Occipital lobe (tissue), 2 donors: ENCODE measurements around the gene ADD1. TPM values are rescaled to one million over a fixed set of nuclear protein-coding genes. Genes with fewer than 3 reads are reported as not detected.
"Not testable (repeated sequence)": the region's sequence is repeated elsewhere in the genome, so short reads cannot be mapped to it uniquely, and the experiment has no call there.

Source experiments
- DNase-seq: peaks from one replicate; lab custom pipeline; 2025; lab: John Stamatoyannopoulos, UW
- total RNA-seq: library from RNA; depleted of rRNA; stranded (reverse); fragments of >200 nt; gene quantifications from one replicate; pipeline ENCODE4 v1.2.3, GENCODE V29; 2014

ADD1 gene
- total RNA-seq, 1 donor from 2014 or later = 166 TPM

DNA sequence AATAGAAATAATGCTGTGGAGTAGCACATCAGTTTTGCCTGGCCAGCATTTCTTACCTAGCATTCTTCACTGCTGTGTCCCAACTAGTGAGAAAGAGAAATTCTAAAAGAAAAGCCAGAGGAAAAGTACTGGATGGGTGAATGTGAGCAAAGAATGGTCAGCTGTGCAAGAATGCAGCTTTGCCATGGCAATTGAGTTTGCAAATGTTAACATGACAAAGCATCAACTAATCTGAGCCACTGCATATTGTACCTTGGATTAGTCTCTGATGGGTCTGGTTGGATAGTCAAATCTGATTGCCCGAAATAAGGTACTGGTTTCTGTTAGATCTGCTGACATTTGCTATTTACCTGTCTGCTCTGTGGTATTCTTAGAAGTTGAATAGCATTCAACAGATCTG, 38.7 kb downstream of the ADD1 start:
- no peak for DNase-seq

DNA sequence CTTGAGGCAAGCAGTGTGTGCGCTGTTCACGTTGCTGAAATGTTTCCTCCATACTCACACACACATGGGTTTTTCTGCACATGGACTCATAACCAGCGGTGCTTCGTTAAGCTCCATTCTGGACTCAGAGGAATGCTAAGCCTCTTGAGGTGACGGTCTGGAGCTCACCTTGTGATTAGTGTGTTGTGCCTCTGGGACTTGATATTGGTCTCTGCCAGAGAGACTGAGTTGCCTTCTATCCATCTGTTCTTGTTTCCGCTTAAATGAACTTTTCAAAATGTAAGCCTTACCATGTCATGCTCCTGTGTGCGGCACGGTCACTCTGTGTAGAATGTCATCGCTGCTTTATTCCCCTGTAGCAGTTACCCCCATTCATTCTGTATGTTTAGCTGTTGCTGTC, 42.5 kb downstream of the ADD1 start:
- no peak for DNase-seq

DNA sequence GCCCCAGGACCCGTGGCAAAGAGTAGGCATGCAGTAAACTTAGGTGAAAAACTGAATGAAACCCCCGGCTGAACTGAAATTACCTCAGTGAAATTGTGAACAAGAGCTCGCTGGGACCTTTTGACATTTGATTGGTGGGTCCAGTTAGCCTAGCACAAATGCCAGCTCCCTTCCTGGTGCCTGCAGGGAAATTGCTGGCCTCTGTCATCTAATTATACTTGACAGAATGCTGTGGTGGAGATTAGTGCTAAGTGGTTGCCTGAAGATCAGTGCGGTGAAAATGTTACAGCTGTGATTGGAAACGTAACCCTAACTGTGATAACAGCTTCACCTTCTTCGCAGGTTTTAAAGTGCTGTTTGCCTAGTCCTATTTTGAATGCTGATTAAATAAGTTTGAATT, 43.0 kb downstream of the ADD1 start:
- DNase-seq = no peak

DNA sequence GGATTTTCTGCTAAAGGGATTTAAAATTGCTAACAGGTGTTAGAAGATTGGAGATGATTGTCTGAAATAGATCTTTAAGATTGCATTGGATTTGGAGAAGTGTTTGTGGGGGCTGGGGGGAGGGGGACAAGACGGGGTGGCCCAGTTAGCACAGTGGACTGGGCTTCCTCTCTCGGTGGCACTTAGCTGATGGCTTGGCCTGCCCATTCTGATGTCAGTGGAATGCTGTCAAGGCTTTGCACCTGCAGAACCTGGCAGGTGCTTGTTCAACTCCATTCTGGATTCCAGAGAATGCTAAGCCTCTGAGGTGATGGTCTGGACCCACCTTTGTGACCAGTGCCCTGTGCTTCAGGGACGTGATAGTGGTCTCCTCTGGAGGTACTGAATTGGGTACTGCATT, 43.7 kb downstream of the ADD1 start:
- no peak for DNase-seq

DNA sequence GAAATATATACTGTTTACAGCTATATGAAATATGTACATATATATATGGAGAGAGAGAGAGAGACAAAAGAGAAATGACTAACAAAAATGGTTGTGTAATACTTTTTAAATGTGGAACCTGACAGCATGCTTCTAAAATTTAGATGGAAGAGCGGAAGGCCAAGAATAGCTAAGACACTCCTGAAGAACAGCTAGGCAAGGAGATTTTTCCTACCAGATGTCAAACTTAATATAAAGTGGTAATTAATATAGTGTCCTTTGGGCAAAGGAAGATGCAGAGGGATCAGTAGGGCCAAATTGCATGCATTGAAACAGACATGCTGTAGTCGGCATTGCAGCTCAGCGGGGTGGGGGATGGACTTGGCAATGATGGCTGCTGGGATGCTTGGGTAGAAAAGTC, 45.2 kb downstream of the ADD1 start:
- DNase-seq = no peak

DNA sequence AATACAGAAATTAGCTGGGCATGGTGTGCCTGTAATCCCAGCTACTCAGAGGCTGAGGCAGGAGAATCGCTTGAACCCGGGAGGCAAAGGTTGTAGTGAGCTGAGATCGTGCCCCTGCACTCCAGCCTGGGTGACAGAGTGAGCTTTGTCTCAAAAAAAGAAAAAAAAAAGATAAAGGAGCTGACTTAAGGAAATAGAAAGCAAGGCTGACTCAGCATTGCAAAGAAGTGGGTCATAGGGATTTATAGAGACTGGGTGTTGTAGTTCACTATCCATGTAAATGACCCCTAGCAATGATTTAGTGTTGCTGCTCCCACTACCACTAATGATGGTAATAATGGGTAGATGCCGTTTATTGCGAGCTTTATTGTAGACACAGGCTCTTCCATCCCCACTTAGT, 47.6 kb downstream of the ADD1 start:
- DNase-seq = no peak

DNA sequence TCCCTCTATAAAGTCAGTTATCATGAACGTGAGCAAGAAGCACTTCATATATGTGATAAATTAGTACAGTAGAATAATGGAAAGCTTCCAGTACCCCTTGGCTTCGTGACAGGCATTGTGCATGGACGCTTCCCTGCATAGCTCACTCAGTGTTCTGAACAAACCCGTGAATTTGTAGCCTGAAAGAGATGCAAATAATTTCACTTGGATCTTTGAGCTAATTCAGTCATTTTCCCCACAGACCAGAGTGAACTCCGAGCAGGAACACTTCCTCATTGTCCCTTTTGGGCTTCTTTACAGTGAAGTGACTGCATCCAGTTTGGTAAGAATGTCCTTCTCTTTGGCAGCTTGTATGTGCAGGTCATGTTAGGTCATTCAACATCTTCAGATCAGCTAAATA, 50.1 kb downstream of the ADD1 start:
- no peak for DNase-seq

DNA sequence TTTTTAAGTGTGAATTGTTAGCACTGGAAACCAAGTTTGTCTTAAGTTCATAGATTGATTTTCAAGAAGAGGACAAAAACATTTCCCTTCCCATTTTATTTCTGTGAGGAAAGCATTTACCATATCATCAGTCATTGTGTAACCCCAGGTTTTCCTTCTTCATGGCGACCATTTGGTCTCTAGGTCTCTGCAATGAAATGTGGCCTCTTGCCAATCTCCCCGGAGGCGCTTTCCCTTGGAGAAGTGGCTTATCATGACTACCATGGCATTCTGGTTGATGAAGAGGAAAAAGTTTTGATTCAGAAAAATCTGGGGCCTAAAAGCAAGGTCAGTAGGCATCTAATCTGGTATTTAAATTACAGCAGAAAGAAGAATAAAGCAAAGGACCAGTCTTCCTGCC, 54.4 kb downstream of the ADD1 start:
- DNase-seq = no peak

DNA sequence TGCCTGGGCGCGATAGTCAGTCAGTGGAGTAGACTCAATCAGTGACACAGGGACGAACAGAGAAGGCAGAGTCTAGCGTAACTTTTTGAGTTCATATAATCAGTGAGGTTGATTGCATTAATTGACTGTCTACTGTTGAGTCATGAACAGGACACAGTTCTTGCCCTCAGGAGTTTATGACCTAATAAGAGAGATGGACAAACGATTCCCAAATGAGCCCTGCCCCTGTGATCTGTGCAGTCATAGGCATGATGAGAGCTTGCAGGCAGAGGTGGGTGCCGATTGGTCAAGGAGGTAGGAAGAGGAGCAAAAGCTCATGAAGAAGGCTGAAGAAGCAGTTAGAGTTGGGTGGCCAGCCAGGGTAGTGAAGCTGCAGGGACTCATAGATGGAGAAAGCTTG, 57.1 kb downstream of the ADD1 start:
- no peak for DNase-seq

DNA sequence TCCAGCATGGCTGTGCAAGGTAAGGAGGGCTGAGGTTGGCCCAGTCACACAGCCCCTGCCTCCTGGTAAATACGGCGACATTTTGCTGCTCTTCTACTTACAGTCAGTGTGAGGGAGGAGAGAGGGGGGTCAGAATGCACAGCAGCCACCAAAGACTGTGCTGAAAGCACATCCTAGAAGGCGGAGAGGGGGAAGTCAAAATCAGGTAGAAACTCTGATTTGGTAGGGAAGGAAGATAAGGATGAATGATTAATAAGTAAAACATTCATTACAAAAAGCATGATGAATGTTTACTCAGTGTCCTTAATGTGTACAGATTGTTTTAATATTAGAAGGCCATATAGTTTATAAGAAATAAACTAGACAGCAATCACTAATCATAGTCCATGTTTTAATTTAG, 57.5 kb downstream of the ADD1 start:
- DNase-seq = no peak

DNA sequence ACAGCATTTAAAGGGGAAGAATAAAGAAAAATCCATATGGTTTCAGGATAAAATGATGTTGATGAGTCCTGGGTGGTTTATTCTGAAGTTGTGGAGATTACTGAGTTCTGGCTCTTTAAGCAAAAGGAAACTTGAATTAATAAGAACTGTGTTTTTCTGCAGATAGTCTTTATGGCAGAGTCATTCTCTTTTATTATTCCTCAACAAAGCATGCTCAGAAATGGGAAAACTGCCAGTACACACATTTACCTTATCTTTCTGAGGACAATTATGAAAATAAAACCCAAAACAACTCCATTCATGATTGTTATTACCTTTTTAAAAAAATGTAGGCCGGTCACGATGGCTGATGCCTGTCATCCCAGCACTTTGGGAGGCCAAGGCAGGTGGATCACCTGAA, 58.5 kb downstream of the ADD1 start:
- no peak for DNase-seq

DNA sequence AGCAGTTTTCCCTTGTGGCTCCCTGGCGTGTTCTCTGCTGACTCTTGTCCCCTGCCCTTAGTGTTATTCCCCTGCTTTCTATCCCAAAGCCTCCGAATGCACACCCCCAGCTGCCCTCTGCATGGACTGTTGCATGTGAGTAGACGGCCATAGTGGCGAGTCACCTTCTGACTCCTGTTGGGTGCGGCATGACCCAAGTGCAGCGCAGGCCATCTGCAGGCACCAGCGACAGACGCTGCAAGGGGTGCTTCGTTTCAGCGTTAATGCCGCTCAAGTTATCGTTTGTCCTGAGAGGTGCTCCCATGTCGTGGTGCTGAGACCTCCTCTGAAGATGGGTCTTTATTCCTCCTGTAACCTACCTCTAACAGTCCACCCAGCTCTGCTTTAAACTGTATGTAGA, 61.9 kb downstream of the ADD1 start:
- no peak for DNase-seq

DNA sequence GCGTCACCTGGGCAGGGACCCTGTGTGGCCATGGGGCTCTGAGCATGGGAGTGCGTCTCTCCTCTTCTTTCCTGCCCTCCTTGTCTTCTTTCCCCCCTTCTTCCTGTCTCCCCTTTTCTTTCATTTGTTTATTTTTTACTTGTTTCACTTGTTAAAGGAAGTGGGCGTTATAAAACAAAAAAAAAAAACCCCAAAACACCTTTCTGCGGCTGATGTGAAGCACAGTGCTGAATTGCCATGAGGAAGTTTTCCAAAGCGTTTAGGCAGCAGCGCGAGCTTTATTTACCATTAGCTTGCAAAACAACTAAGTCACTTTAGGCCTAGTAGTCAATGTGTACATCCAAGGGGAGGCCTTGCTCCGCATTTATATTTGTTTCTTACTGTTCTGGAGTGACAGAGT, 62.6 kb downstream of the ADD1 start:
- DNase-seq = no peak

DNA sequence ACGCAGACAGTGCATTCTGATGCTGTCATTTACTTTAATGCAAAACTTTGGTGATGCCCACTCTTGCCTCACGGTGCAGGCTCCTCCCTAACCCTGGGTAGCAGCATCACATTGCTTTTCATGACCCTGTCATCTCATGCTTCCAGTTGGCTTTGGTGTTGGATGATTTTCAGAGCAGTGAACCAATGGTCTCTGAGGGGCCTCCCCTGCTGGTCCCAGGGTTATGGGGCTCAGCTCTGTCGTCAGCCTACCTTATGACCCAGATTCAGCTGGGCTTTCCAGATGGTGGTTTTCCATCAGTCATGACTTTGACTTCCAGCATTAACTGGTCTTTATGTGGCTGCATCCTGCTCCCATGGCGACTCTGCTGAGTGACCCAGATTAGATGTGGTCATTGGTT, 63.6 kb downstream of the ADD1 start:
- no peak for DNase-seq

DNA sequence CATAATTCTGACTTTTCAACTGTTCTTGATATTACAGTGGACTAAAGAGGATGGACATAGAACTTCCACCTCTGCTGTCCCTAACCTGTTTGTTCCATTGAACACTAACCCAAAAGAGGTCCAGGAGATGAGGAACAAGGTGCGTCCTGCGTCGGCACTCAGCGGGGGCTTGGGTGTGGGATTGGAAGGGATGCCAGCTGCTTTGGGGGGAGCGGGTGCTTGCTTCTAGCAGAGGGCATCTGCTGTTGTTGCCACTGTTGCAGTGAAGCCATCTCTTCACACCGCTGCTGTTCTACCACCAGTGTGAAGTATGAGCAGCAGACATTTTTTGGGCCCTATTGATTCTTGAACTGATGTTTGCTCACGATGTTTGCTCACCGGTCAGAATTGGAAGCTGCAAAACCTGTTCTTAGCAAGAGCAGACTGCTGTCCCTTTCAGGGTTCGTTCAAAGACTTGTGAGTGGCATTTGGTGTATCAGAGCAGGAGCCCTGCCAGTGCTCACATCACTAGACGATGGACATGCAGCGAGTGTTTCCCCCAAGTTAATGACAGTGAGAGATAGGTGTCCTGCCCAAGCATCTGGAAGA, 64.2 kb downstream of the ADD1 start:
- no peak for DNase-seq

DNA sequence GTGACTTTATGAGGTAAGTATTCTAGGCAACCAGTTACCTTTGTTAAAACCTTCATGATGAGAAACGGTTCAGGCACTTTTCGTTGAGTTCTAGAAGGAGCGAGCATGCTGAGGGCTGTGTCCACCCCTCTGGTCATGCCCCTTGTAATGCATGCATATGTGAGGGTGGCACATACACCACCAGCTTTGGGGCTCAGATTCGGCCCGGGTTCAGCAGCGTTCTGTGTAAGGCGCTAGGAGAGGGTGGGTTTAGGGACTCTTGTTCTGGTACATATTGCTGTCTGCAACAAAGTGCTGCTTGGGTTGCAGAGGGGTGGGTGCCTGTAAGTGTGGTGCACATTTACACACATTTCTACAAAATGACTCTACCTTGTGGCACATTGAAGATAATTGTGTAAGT, 65.0 kb downstream of the ADD1 start:
- no peak for DNase-seq

DNA sequence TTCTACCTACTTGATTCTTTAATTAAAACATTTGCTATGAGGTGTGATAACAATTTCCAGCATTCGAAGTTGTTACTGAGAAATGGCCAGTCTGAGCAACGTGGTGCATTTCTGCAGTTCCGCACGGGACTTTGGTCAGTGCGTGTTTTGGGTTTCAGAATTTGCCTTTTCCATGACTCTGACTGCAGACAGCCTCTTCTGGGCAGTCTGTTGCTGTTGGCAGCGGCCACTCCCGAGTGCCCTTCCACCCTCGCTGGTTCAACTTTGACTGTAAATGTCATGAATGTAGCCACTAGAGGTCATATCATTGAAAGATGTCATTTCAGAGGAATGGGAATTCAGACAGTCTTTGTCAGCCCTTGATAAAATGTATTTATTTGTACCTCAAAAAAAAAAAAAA, 65.9 kb downstream of the ADD1 start:
- DNase-seq = no peak

DNA sequence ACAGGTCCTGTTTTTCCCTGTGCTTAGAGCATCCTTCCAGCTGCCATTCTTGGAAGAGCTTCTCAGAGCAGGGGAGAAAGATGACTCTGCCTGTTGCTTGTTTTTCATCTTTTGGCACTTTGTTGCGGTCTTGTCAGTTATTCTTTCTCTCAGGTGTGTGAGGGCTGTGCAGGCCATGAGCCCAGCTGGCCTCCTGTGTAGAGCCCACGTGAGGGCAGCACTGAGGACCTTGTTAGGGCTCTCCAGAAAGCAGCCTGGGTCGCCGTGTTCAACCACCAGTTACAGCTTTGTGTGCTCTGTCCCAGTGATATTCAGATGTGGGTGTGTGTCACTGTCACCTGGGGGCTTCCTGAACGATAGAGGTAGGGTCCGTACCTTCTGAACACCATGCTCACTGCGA, 66.8 kb downstream of the ADD1 start:
- DNase-seq = no peak

DNA sequence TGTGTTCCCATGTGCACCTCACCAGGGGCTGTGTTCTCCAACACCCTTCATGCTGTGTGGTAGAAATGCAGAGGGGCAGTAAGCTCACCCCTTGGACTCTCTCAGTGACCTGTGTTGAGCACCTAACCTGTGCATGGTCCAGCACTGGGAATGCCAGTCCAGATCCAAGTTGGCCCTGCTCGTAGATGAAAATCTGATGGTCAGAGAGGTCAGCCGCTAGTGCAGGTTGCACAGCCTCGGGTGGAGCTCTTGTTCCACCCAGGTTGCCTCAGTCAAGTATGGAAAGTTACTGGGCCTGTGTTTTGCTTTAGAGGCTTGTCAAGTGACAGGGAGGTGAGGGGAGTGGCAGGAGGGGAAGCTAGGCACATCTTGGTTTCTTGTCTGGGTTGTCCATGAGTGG, 68.2 kb downstream of the ADD1 start:
- DNase-seq = no peak

DNA sequence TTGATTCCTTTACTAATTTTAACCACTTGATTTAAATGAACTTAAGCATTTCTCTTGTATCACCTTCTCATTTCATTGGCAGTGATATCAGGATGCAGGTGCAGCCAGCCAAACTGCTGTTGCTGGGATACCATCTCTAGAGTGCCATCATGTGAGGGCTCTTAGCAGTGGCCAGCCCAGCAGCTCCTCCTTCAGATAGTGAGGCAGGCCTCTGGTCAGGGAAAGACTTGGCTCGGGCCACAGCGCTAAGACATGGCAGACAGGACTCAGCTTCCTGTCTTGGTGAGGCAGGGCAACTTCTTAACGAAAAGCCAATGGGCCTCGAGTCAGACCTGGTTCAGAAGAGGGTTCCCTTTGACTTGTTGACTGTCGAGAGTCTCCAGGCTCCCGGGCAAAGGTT, 69.5 kb downstream of the ADD1 start:
- DNase-seq = no peak

DNA sequence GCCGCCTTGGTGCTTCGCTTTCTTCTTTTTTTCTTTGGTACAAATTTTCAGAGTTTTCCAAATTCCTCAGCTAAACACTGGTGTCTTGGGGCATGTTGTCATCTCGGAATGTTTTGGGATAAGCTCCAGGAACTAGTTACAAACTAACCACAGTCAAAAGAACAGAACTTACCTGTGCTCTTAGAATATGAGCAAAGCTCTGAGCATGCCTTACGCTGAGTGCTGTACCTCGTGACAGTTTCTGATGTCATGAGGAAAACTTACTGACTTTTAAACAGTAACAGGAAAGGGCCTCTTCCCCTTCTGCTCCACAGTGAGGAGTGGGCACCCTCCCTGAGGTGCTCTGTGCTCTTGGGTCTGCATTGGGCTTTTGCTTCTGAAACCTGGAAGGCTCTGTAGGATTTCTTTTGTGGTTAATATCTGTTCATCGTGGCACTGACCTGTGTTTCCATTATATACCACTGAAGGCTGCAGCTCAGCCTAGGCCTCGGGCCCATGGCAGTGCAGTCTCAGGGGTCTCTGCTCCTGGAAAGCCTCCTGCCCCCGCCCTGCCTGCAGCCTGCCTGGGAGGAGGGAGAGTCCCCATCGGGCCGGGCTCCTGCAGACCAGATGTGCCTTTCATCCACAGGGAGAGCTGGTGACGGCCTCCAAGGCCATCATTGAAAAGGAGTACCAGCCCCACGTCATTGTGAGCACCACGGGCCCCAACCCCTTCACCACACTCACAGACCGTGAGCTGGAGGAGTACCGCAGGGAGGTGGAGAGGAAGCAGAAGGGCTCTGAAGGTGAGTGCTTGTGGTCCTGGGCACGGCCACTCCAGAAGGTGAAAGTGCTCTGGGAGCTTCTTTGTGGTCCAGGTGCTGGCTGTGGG, 70.8 kb downstream of the ADD1 start:
- DNase-seq = no peak

DNA sequence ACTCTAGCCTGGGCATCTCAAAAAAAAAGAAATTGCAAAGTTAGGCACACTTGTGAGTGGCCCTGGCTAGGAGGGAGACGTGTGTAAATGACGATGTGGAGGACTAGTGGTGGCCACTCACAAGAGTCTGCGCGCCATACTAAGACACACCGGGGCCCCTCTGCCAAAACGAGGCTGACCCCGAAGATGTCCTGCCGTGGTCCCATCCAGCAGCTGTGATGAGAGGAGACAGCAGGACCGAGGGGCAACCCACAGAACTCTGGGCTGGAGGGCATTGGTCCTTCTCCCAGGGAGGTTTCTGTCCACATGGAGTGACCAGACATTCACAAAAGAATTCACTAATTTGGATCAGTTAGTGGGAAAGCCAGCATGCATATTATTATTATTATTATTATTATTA, 72.1 kb downstream of the ADD1 start:
- no peak for DNase-seq

DNA sequence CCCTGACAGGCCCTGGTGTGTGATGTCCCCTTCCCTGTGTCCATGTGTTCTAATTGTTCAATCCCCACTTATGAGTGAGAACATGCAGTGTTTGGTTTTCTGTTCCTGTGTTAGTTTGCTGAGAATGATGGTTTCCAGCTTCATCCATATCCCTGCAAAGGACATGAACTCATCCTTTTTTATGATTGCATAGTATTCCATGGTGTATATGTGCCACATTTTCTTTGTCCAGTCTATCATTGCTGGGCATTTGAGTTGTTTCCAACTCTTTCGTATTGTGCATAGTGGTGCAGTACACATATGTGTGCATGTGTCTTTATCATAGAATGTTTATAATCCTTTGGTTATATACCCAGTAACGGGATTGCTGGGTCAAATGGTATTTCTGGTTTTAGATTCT, 73.1 kb downstream of the ADD1 start:
- not testable (repeated sequence) for DNase-seq
